Ishikawa (cell line): ENCODE results near the gene CROCC2.

Experiments used
- CEBPB ChIP-seq: IDR thresholded peaks from 2 replicates; pipeline ENCODE4 v1.6.1; 2012
- CREB1 ChIP-seq: IDR thresholded peaks from 2 replicates; pipeline ENCODE4 v1.6.1; 2012; ENCODE audit warnings: low read depth
- EGR1 ChIP-seq: IDR thresholded peaks from 2 replicates; pipeline ENCODE4 v1.6.1; 2012
- EP300 ChIP-seq: IDR thresholded peaks from 2 replicates; pipeline ENCODE4 v1.6.1; 2012; ENCODE audit warnings: borderline replicate concordance
- FOXM1 ChIP-seq: IDR thresholded peaks from 2 replicates; pipeline ENCODE4 v1.6.1; 2012; ENCODE audit warnings: low read depth, borderline replicate concordance
- MAX ChIP-seq: IDR thresholded peaks from 2 replicates; pipeline ENCODE4 v1.6.1; 2012
- NFIC ChIP-seq: IDR thresholded peaks from 2 replicates; pipeline ENCODE4 v1.6.1; 2012
- RAD21 ChIP-seq: IDR thresholded peaks from 2 replicates; pipeline ENCODE4 v1.6.1; 2012; ENCODE audit warnings: low read depth
- REST ChIP-seq: IDR thresholded peaks from 2 replicates; pipeline ENCODE4 v1.6.1; 2012; ENCODE audit warnings: low read depth, mild to moderate bottlenecking
- TAF1 ChIP-seq: IDR thresholded peaks from 2 replicates; pipeline ENCODE4 v1.6.1; 2012; ENCODE audit warnings: low read depth, mild to moderate bottlenecking
- TCF12 ChIP-seq: IDR thresholded peaks from 2 replicates; pipeline ENCODE4 v1.6.1; 2012; ENCODE audit warnings: low read depth
- TEAD4 ChIP-seq: IDR thresholded peaks from 2 replicates; pipeline ENCODE4 v1.6.1; 2012
- USF1 ChIP-seq: IDR thresholded peaks from 2 replicates; pipeline ENCODE4 v1.6.1; 2012
- YY1 ChIP-seq: IDR thresholded peaks from 2 replicates; pipeline ENCODE4 v1.6.1; 2012; ENCODE audit warnings: low read depth
- ZBTB7A ChIP-seq: IDR thresholded peaks from 2 replicates; pipeline ENCODE4 v1.6.1; 2012; ENCODE audit warnings: low read depth

CROCC2 gene

GRCh38 chr2:240929364-240930095, 23.4 kb downstream of the CROCC2 start:
- TF ChIP-seq CEBPB (no peak), EP300 (no peak), TCF12 (no peak), REST (no peak), YY1 (no peak), EGR1 (no peak), NFIC (no peak), MAX (no peak), CREB1 (no peak), ZBTB7A (no peak)

GRCh38 chr2:240930096-240930630, 24.0 kb downstream of the CROCC2 start:
- no peak for TF ChIP-seq MAX
- TF ChIP-seq RAD21: no peak
- no peak for TF ChIP-seq EP300
- TF ChIP-seq TEAD4: no peak
- no peak for TF ChIP-seq REST
- TF ChIP-seq TCF12: no peak
- no peak for TF ChIP-seq USF1
- TF ChIP-seq TAF1: no peak
- no peak for TF ChIP-seq YY1
- no peak for TF ChIP-seq NFIC
- TF ChIP-seq ZBTB7A: no peak
- no peak for TF ChIP-seq CEBPB
- no peak for TF ChIP-seq CREB1
- TF ChIP-seq FOXM1: no peak
- TF ChIP-seq EGR1: no peak

GRCh38 chr2:240930631-240931318, 24.6 kb downstream of the CROCC2 start:
- TF ChIP-seq NFIC: no peak
- TF ChIP-seq REST: no peak
- no peak for TF ChIP-seq TAF1
- no peak for TF ChIP-seq FOXM1
- no peak for TF ChIP-seq CEBPB
- no peak for TF ChIP-seq USF1
- TF ChIP-seq EP300: no peak
- no peak for TF ChIP-seq MAX
- TF ChIP-seq TEAD4: no peak
- no peak for TF ChIP-seq TCF12
- TF ChIP-seq ZBTB7A: no peak

- TF ChIP-seq EP300 (no peak), NFIC (no peak), EGR1 (no peak), MAX (no peak), CREB1 (no peak), TEAD4 (no peak), FOXM1 (no peak)
Observed at GRCh38 chr2:240931319-240931949, 25.3 kb downstream of the CROCC2 start.
